Activated CD8-positive, alpha-beta T cell treated with anti-CD3 and anti-CD28 coated beads for 36 hours (primary cell): ENCODE results near the gene TRIM25. TPM values are rescaled to one million over a fixed set of nuclear protein-coding genes. Genes with fewer than 3 reads are reported as not detected.

ENCODE experiments used
- ATAC-seq: fragments of 200-7000 bp; cut with Tn5 transposase; one replicate; pipeline ENCODE4 v1.10.0; 2021; ENCODE audit warnings: mild to moderate bottlenecking, moderate library complexity
- CTCF ChIA-PET: fragments of 350-600 bp; sonication (Branson Sonifier 250); formaldehyde crosslinking; loops from one replicate; lab custom pipeline; 2021; ENCODE audit warnings: antibody characterized with exemption; lab: Charles Lee
- POLR2A ChIA-PET: fragments of 350-600 bp; sonication (Branson Sonifier 250); formaldehyde crosslinking; loops from one replicate; lab custom pipeline; 2021; ENCODE audit warnings: antibody characterized with exemption; lab: Charles Lee
- DNase-seq: peaks from one replicate; pipeline ENCODE4 v3.0.0-alpha.2; 2020
- H3K27ac Mint-ChIP-seq: one replicate; pipeline ENCODE4 v1.8.0; 2021; ENCODE audit warnings: mild to moderate bottlenecking, mixed read lengths
- H3K27me3 Mint-ChIP-seq: one replicate; pipeline ENCODE4 v1.8.0; 2021; ENCODE audit warnings: mixed read lengths
- H3K36me3 Mint-ChIP-seq: one replicate; pipeline ENCODE4 v1.8.0; 2021; ENCODE audit warnings: low read depth, mixed read lengths
- H3K4me1 Mint-ChIP-seq: one replicate; pipeline ENCODE4 v1.8.0; 2021; ENCODE audit warnings: low read depth, mixed read lengths
- H3K4me3 Mint-ChIP-seq: one replicate; pipeline ENCODE4 v1.8.0; 2021; ENCODE audit warnings: mild to moderate bottlenecking, moderate library complexity, mixed read lengths
- H3K9me3 Mint-ChIP-seq: one replicate; pipeline ENCODE4 v1.8.0; 2021; ENCODE audit warnings: mixed read lengths
- CTCF ChIP-seq: fragments of 200-600 bp; IDR thresholded peaks from one replicate; pipeline ENCODE4 v1.8.0; 2022; ENCODE audit warnings: antibody characterized with exemption, mild to moderate bottlenecking
- intact Hi-C: fragments of 100-400 bp; cut with micrococcal nuclease; formaldehyde crosslinking; loops from one replicate; pipeline ENCODE4 v1.10.0; 2022
- total RNA-seq, 2 experiments: library from RNA; stranded (reverse); gene quantifications; one replicate each; pipeline ENCODE4 v1.2.3, GENCODE V29; 2021

The TRIM25 gene
- total RNA-seq, 2 experiments from 2014 or later = 94.2 to 95.6 TPM

GRCh38 chr17:56893503-56893902 is 20.3 kb downstream of the TRIM25 start:
- intact Hi-C loops = no loop called here
- H3K27me3 Mint-ChIP-seq = no peaks in the 10 kb centered on the region
- H3K36me3 Mint-ChIP-seq = peaks cover 72% of the 10 kb centered on the region
- DNase-seq = no peak
- H3K4me1 Mint-ChIP-seq = peaks cover 5% of the 10 kb centered on the region
- CTCF ChIA-PET = interaction anchor here (1.7 kb wide), 1 partner anchor 9 kb away, joined by 7 read pairs; no protein-coding TSS in a partner anchor
- H3K9me3 Mint-ChIP-seq = peaks cover 7% of the 10 kb centered on the region
- no peak for ATAC-seq
- H3K27ac Mint-ChIP-seq = no peak overlapping the region
- no peak for TF ChIP-seq CTCF
- POLR2A ChIA-PET = interaction anchor here (0.8 to 1.6 kb wide), 4 partner anchors 9 to 42 kb away, joined by 3 to 4 read pairs (median 3); no protein-coding TSS in a partner anchor
- no peak overlapping the region for H3K4me3 Mint-ChIP-seq

GRCh38 chr17:56892333-56892732 is 21.5 kb downstream of the TRIM25 start:
- Mint-ChIP-seq H3K36me3 (peaks cover 75% of the 10 kb centered on the region), H3K9me3 (peaks cover 17% of the 10 kb centered on the region), H3K27ac (no peak overlapping the region), H3K4me3 (no peak overlapping the region), H3K27me3 (no peaks in the 10 kb centered on the region), H3K4me1 (peaks cover 5% of the 10 kb centered on the region)
- CTCF ChIA-PET = interaction anchor here (1.0 to 1.7 kb wide), 6 partner anchors 8 to 47 kb away, joined by 3 to 7 read pairs (median 4); no protein-coding TSS in a partner anchor
- ATAC-seq (no peak), DNase-seq (no peak)
- POLR2A ChIA-PET = no interaction called here
- no peak for TF ChIP-seq CTCF
- intact Hi-C loops = no loop called here

- peaks cover 5% of the 10 kb centered on the region for H3K4me1 Mint-ChIP-seq
- H3K27ac Mint-ChIP-seq = no peak overlapping the region
- peak; percentile 76 for ATAC-seq
- H3K27me3 Mint-ChIP-seq = no peaks in the 10 kb centered on the region
- peak; percentile 70 for TF ChIP-seq CTCF
- intact Hi-C loops = no loop called here
- peak; percentile 66 for DNase-seq
- CTCF ChIA-PET = interaction anchor here (0.9 to 3.6 kb wide), 8 partner anchors 8 to 48 kb away, joined by 3 to 17 read pairs (median 4); no protein-coding TSS in a partner anchor
- no peak overlapping the region for H3K4me3 Mint-ChIP-seq
- POLR2A ChIA-PET = no interaction called here
- peaks cover 78% of the 10 kb centered on the region for H3K36me3 Mint-ChIP-seq
- H3K9me3 Mint-ChIP-seq = peaks cover 20% of the 10 kb centered on the region
These were observed 22.1 kb downstream of the TRIM25 start for GRCh38 chr17:56891751-56892150.

GRCh38 chr17:56890906-56891674 is 22.8 kb downstream of the TRIM25 start:
- peaks cover 20% of the 10 kb centered on the region for H3K9me3 Mint-ChIP-seq
- H3K27me3 Mint-ChIP-seq = no peaks in the 10 kb centered on the region
- H3K4me1 Mint-ChIP-seq = peaks cover 5% of the 10 kb centered on the region
- DNase-seq (no peak), ATAC-seq (no peak)
- intact Hi-C loops = no loop called here
- no peak for TF ChIP-seq CTCF
- CTCF ChIA-PET = interaction anchor here (0.7 to 3.6 kb wide), 10 partner anchors 13 to 72 kb away, joined by 3 to 17 read pairs (median 4); no protein-coding TSS in a partner anchor
- POLR2A ChIA-PET = interaction anchor here (0.6 to 1.8 kb wide), 6 partner anchors 8 to 395 kb away, joined by 3 to 6 read pairs (median 4); no protein-coding TSS in a partner anchor
- no peak overlapping the region for H3K4me3 Mint-ChIP-seq
- H3K36me3 Mint-ChIP-seq = peaks cover 84% of the 10 kb centered on the region
- H3K27ac Mint-ChIP-seq = no peak overlapping the region

- POLR2A ChIA-PET = interaction anchor here (0.6 to 1.8 kb wide), 7 partner anchors 9 to 396 kb away, joined by 3 to 6 read pairs (median 4); no protein-coding TSS in a partner anchor
- intact Hi-C loops = no loop called here
- ATAC-seq (no peak), DNase-seq (no peak)
- no peak for TF ChIP-seq CTCF
- Mint-ChIP-seq H3K27me3 (no peaks in the 10 kb centered on the region), H3K9me3 (peaks cover 20% of the 10 kb centered on the region), H3K4me3 (no peak overlapping the region), H3K27ac (no peak overlapping the region), H3K4me1 (peaks cover 5% of the 10 kb centered on the region), H3K36me3 (peaks cover 80% of the 10 kb centered on the region)
- CTCF ChIA-PET = interaction anchor here (1.0 to 3.6 kb wide), 8 partner anchors 20 to 71 kb away, joined by 3 to 17 read pairs (median 4); partner anchors contain the start of genes COIL and TRIM25
These were observed 23.5 kb downstream of the TRIM25 start for GRCh38 chr17:56890390-56890789.
